GM12892 (cell line): Measurements from ENCODE around the gene NGEF.

Source experiments
- POLR2A ChIP-seq: IDR thresholded peaks from 2 replicates; pipeline ENCODE4 v1.6.1; 2011; ENCODE audit warnings: low read depth, low read length, control low read depth
- POLR2AphosphoS5 ChIP-seq: IDR thresholded peaks from 2 replicates; pipeline ENCODE4 v1.6.1; 2011; ENCODE audit warnings: low read depth, low read length, control low read depth

GRCh38 chr2:232892843-232893242 is 120.2 kb downstream of the NGEF start:
- TF ChIP-seq POLR2AphosphoS5, result no peak
- no peak for TF ChIP-seq POLR2A
